Endodermal cell (in vitro differentiated cells): ENCODE data around the gene CNGB1. TPM values are rescaled to one million over a fixed set of nuclear protein-coding genes. Genes with fewer than 3 reads are reported as not detected.
"Not testable (repeated sequence)": the region's sequence is repeated elsewhere in the genome, so short reads cannot be mapped to it uniquely, and the experiment has no call there.

Experiments used
- DNase-seq: peaks from one replicate; pipeline ENCODE4 v3.0.0-alpha.2; 2017
- H3K27ac ChIP-seq: 2 replicates; pipeline ENCODE4 v1.5.1; 2013; ENCODE audit warnings: mild to moderate bottlenecking, low read depth, low read length, moderate library complexity
- H3K27me3 ChIP-seq: 2 replicates; pipeline ENCODE4 v1.6.1; 2013; ENCODE audit warnings: mild to moderate bottlenecking, low read length, moderate library complexity; ENCODE audit not compliant: insufficient read depth, control insufficient read depth, poor library complexity, severe bottlenecking
- H3K36me3 ChIP-seq: 2 replicates; pipeline ENCODE4 v1.7.0; 2013; ENCODE audit warnings: mild to moderate bottlenecking, low read length, moderate library complexity; ENCODE audit not compliant: control insufficient read depth, insufficient read depth
- H3K4me1 ChIP-seq: one replicate; pipeline ENCODE4 v1.7.0; 2013; ENCODE audit warnings: low read length; ENCODE audit not compliant: control insufficient read depth, insufficient read depth
- H3K4me3 ChIP-seq: 2 replicates; pipeline ENCODE4 v1.5.1; 2013; ENCODE audit warnings: mild to moderate bottlenecking, low read length, moderate library complexity
- H3K9ac ChIP-seq: 2 replicates; pipeline ENCODE4 v1.6.1; 2013; ENCODE audit warnings: mild to moderate bottlenecking, low read length, moderate library complexity; ENCODE audit not compliant: poor library complexity, severe bottlenecking; ENCODE audit errors: extremely low read depth
- H3K9me3 ChIP-seq: 2 replicates; pipeline ENCODE4 v1.6.1; 2013; ENCODE audit warnings: mild to moderate bottlenecking, low read length, moderate library complexity; ENCODE audit not compliant: control insufficient read depth
- H3K27ac Mint-ChIP-seq: 2 replicates; pipeline ENCODE4 v1.8.0; 2020; ENCODE audit warnings: mixed read lengths
- H3K27me3 Mint-ChIP-seq: 2 replicates; pipeline ENCODE4 v1.8.0; 2021; ENCODE audit warnings: mild to moderate bottlenecking, mixed read lengths; ENCODE audit not compliant: insufficient read depth
- H3K36me3 Mint-ChIP-seq: 2 replicates; pipeline ENCODE4 v1.8.0; 2020; ENCODE audit warnings: low read depth, mixed read lengths
- H3K4me1 Mint-ChIP-seq: 2 replicates; pipeline ENCODE4 v1.8.0; 2020; ENCODE audit warnings: mixed read lengths
- H3K4me3 Mint-ChIP-seq: 2 replicates; pipeline ENCODE4 v1.8.0; 2020; ENCODE audit warnings: mild to moderate bottlenecking, moderate library complexity, mixed read lengths
- H3K9me3 Mint-ChIP-seq: 2 replicates; pipeline ENCODE4 v1.8.0; 2020; ENCODE audit warnings: mild to moderate bottlenecking, mixed read lengths
- CTCF ChIP-seq: fragments of 200-600 bp; sonication (generic); conservative IDR thresholded peaks from 2 replicates; pipeline ENCODE4 v1.5.0; 2021; ENCODE audit warnings: antibody characterized with exemption, mild to moderate bottlenecking
- WGBS, 2 experiments: methylation state at CpG; one replicate each; pipeline versions ENCODE4 v1.1.5 to v1.1.7; 2013; ENCODE audit warnings: missing lambda C conversion rate in 2 of 2, mixed read lengths in 1 of 2; ENCODE audit not compliant: insufficient coverage in 1 of 2, insufficient read length in 1 of 2; 5-methylcytosine and 5-hydroxymethylcytosine counted together
- total RNA-seq, 2 donors: library from RNA; stranded (reverse); fragmentation: NEBNext Ultra II Directional in 1 of 2; extraction: Animal tissue kit (Norgen Biotek cat#: 25700) in 1 of 2; gene quantifications; 2 replicates in 1 of 2; 3 replicates in 1 of 2; pipeline ENCODE4 v1.2.1, GENCODE V29; 2021

CNGB1 gene
- total RNA-seq, 2 donors from 2014 or later: 0.29 to 0.60 TPM

GRCh38 chr16:58011652-58012051 is 40.7 kb upstream of the CNGB1 start:
- Mint-ChIP-seq H3K27ac (peak overlapping the region; percentile 95), H3K9me3 (peaks cover 9% of the 10 kb centered on the region)
- WGBS, 2 experiments: 76 to 83% methylated on average over 2 to 3 of the region's 3 CpGs

GRCh38 chr16:58010886-58011285 is 40.0 kb upstream of the CNGB1 start:
- DNase-seq: peak; percentile 92
- H3K4me3 ChIP-seq: peak overlapping the region; percentile 50
- H3K36me3 ChIP-seq: peaks cover 80% of the 10 kb centered on the region
- no peak for TF ChIP-seq CTCF
- peak overlapping the region; percentile 47 for H3K9ac ChIP-seq
- peaks cover 56% of the 10 kb centered on the region for H3K36me3 Mint-ChIP-seq
- no peaks in the 10 kb centered on the region for H3K27me3 ChIP-seq
- H3K4me3 Mint-ChIP-seq: peak overlapping the region; percentile 27
- no peaks in the 10 kb centered on the region for H3K27me3 Mint-ChIP-seq
- H3K9me3 Mint-ChIP-seq: peaks cover 11% of the 10 kb centered on the region
- H3K4me1 Mint-ChIP-seq: peaks cover 42% of the 10 kb centered on the region
- peaks cover 15% of the 10 kb centered on the region for H3K9me3 ChIP-seq
- no peak overlapping the region for H3K27ac ChIP-seq
- H3K27ac Mint-ChIP-seq: peak overlapping the region; percentile 95
- peaks cover 33% of the 10 kb centered on the region for H3K4me1 ChIP-seq
- 22 to 34% methylated on average over 1 to 3 of the region's 3 CpGs for WGBS, 2 experiments

More at GRCh38 chr16:58011652-58012051, 40.7 kb upstream of the CNGB1 start:
- H3K36me3 ChIP-seq: peaks cover 80% of the 10 kb centered on the region
- H3K4me1 Mint-ChIP-seq: peaks cover 42% of the 10 kb centered on the region
- TF ChIP-seq CTCF: peak; percentile 47
- peak overlapping the region; percentile 27 for H3K4me3 Mint-ChIP-seq
- peaks cover 33% of the 10 kb centered on the region for H3K4me1 ChIP-seq
- no peaks in the 10 kb centered on the region for H3K27me3 ChIP-seq
- H3K9me3 ChIP-seq: peaks cover 8% of the 10 kb centered on the region
- H3K27me3 Mint-ChIP-seq: no peaks in the 10 kb centered on the region
- peak overlapping the region; percentile 42 for H3K4me3 ChIP-seq
- H3K9ac ChIP-seq: peak overlapping the region; percentile 47
- peaks cover 49% of the 10 kb centered on the region for H3K36me3 Mint-ChIP-seq
- H3K27ac ChIP-seq: no peak overlapping the region
- peak; percentile 69 for DNase-seq

GRCh38 chr16:58009856-58010416 is 39.0 kb upstream of the CNGB1 start:
- Mint-ChIP-seq H3K27ac (peak overlapping the region; percentile 95), H3K4me3 (peak overlapping the region; percentile 27), H3K4me1 (peaks cover 42% of the 10 kb centered on the region), H3K36me3 (peaks cover 64% of the 10 kb centered on the region), H3K9me3 (peaks cover 12% of the 10 kb centered on the region), H3K27me3 (no peaks in the 10 kb centered on the region)
- no peak overlapping the region for H3K27ac ChIP-seq
- no peaks in the 10 kb centered on the region for H3K27me3 ChIP-seq
- H3K9me3 ChIP-seq: peaks cover 19% of the 10 kb centered on the region
- peak; percentile 57 for DNase-seq
- peaks cover 77% of the 10 kb centered on the region for H3K36me3 ChIP-seq
- H3K4me1 ChIP-seq: peaks cover 33% of the 10 kb centered on the region
- H3K4me3 ChIP-seq: peak overlapping the region; percentile 50
- no peak overlapping the region for H3K9ac ChIP-seq
- TF ChIP-seq CTCF: no peak
- 81 to 85% methylated on average over 9 to 11 of the region's 11 CpGs for WGBS, 2 experiments

GRCh38 chr16:58004736-58005135 is 33.8 kb upstream of the CNGB1 start:
- H3K9me3 Mint-ChIP-seq: peaks cover 12% of the 10 kb centered on the region
- not testable (repeated sequence) for H3K4me3 ChIP-seq, H3K9ac ChIP-seq, H3K27ac Mint-ChIP-seq, H3K27me3 Mint-ChIP-seq, DNase-seq, H3K27me3 ChIP-seq, H3K27ac ChIP-seq, H3K4me3 Mint-ChIP-seq
- H3K4me1 Mint-ChIP-seq: peaks cover 20% of the 10 kb centered on the region
- Histone ChIP-seq H3K9me3 (peaks cover 19% of the 10 kb centered on the region), H3K36me3 (peaks cover 63% of the 10 kb centered on the region), H3K4me1 (peaks cover 11% of the 10 kb centered on the region)
- H3K36me3 Mint-ChIP-seq: peaks cover 61% of the 10 kb centered on the region
- WGBS, 2 experiments: 96 to 97% methylated on average over 9 to 12 of the region's 12 CpGs
